Adrenal gland (tissue), 12 donors: Measurements from ENCODE around the gene DNAH8. TPM values are rescaled to one million over a fixed set of nuclear protein-coding genes. Genes with fewer than 3 reads are reported as not detected.

ENCODE experiments used
- DNase-seq, 7 donors: peaks; one replicate each; pipeline ENCODE4 v3.0.0-alpha.2; 2019 to 2020
- H3K27ac ChIP-seq, 5 donors: fragments of 200-600 bp; sonication (generic) in 4 of 5; 1 replicate in 3 of 5; 2 replicates in 2 of 5; pipeline versions ENCODE4 v1.5.1 to v1.8.0; 2016 to 2020; ENCODE audit warnings: mild to moderate bottlenecking in 1 of 5
- H3K27me3 ChIP-seq: fragments of 200-600 bp; 2 replicates; pipeline ENCODE4 v1.8.0; 2021
- H3K36me3 ChIP-seq, 2 donors: fragments of 200-600 bp; replicated peaks in 1 of 2; 1 replicate in 1 of 2; 2 replicates in 1 of 2; pipeline versions ENCODE4 v1.5.1 to v1.8.0; 2018 to 2022
- H3K4me1 ChIP-seq, 2 donors: fragments of 200-600 bp; replicated peaks in 1 of 2; 1 replicate in 1 of 2; 2 replicates in 1 of 2; pipeline versions ENCODE4 v1.5.1 to v1.8.0; 2018 to 2021
- H3K4me3 ChIP-seq, 4 donors: fragments of 200-600 bp; sonication (generic) in 3 of 4; one replicate each; pipeline ENCODE4 v1.5.1; 2016 to 2018
- H3K9me3 ChIP-seq, 3 donors: fragments of 200-600 bp; sonication (generic) in 1 of 3; replicated peaks in 1 of 3; 1 replicate in 2 of 3; 2 replicates in 1 of 3; pipeline versions ENCODE4 v1.5.1 to v1.8.0; 2016 to 2021
- POLR2A ChIP-seq, 2 donors: fragments of 450-650 bp; IDR thresholded peaks; one replicate each; pipeline ENCODE4 v1.6.1; 2017; ENCODE audit warnings: antibody characterized with exemption in 2 of 2, mild to moderate bottlenecking in 2 of 2, moderate library complexity in 1 of 2
- WGBS, 4 donors: extraction: QIAGEN DNeasy Blood & Tissue Kit in 2 of 4; methylation state at CpG; one replicate each; pipeline versions ENCODE4 v1.1.5 to v1.1.7; 2013 to 2017; 5-methylcytosine and 5-hydroxymethylcytosine counted together
- intact Hi-C, 2 donors: fragments of 100-400 bp; cut with DNase I; formaldehyde crosslinking; loops; one replicate each; pipeline versions ENCODE4 v1.14.1 to v1.15.0; 2022 to 2023
- polyA plus RNA-seq, 3 donors: library from polyadenylated mRNA; stranded (reverse); fragments of 200-250 nt in 2 of 3; fragments of 350-450 nt in 1 of 3; fragmentation: Illumina TruSeq in 1 of 3; extraction: RNeasy Lipid Tissue Mini Kit (QIAGEN cat#74804) in 1 of 3; gene quantifications; one replicate each; pipeline ENCODE4 v1.2.3, GENCODE V29; 2013 to 2014
- total RNA-seq, 9 donors: library from RNA; depleted of rRNA in 4 of 9; stranded (reverse); fragments of >200 nt in 4 of 9; fragments of 120-200 nt in 1 of 9; fragmentation: NEBNext Ultra II Directional in 1 of 9; extraction: Animal tissue kit (Norgen Biotek cat#: 25700) in 1 of 9; gene quantifications; one replicate each; pipeline versions ENCODE4 v1.1.0 to v1.2.4, GENCODE V29; 2013 to 2023
- TF ChIP-seq, protein P1 (sequence below), 6 experiments: fragments of 450-650 bp in 4 of 6; fragments of 200-600 bp in 2 of 6; sonication (generic) in 1 of 6; IDR thresholded peaks; 1 replicate in 5 of 6; 2 replicates in 1 of 6; pipeline versions ENCODE4 v1.5.1 to v1.8.0; 2016 to 2021; ENCODE audit warnings: antibody characterized with exemption in 6 of 6, mild to moderate bottlenecking in 2 of 6, moderate library complexity in 1 of 6
- donor health status: healthy with polysubstance abuse.
- donor health status: Bipolar disorder and iron deficiency.
- donor health status: DM: yes; HTN: yes; CAD: no.
- donor health status: DM: no; HTN: no; CAD: no.
- donor health status: DM: no; HTN: no; CAD: no.
- donor health status: DM: yes; HTN: yes; CAD: no.

Gene DNAH8
- total and polyA plus RNA-seq, 12 donors: under 0.01 to 0.02 TPM; not detected in 10

GRCh38 chr6:39053854-39054576, 338.9 kb downstream of the DNAH8 start:
- Histone ChIP-seq H3K9me3 (no peaks in the 10 kb centered on the region), H3K27me3 (peaks cover 3% of the 10 kb centered on the region), H3K36me3 (no peaks in the 10 kb centered on the region), H3K27ac (no peak overlapping the region), H3K4me1 (no peaks in the 10 kb centered on the region), H3K4me3 (no peak overlapping the region)
- DNase-seq: no peak
- TF ChIP-seq, protein P1, sequence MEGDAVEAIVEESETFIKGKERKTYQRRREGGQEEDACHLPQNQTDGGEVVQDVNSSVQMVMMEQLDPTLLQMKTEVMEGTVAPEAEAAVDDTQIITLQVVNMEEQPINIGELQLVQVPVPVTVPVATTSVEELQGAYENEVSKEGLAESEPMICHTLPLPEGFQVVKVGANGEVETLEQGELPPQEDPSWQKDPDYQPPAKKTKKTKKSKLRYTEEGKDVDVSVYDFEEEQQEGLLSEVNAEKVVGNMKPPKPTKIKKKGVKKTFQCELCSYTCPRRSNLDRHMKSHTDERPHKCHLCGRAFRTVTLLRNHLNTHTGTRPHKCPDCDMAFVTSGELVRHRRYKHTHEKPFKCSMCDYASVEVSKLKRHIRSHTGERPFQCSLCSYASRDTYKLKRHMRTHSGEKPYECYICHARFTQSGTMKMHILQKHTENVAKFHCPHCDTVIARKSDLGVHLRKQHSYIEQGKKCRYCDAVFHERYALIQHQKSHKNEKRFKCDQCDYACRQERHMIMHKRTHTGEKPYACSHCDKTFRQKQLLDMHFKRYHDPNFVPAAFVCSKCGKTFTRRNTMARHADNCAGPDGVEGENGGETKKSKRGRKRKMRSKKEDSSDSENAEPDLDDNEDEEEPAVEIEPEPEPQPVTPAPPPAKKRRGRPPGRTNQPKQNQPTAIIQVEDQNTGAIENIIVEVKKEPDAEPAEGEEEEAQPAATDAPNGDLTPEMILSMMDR (IDR thresholded peaks at IDR 0.05): no peak
- no peak for TF ChIP-seq POLR2A (IDR thresholded peaks at IDR 0.05)
- WGBS, 4 donors: 72 to 82% (median 75%) methylated on average over 7 to 9 of the region's 9 CpGs
- intact Hi-C loops: no loop called here

DNA sequence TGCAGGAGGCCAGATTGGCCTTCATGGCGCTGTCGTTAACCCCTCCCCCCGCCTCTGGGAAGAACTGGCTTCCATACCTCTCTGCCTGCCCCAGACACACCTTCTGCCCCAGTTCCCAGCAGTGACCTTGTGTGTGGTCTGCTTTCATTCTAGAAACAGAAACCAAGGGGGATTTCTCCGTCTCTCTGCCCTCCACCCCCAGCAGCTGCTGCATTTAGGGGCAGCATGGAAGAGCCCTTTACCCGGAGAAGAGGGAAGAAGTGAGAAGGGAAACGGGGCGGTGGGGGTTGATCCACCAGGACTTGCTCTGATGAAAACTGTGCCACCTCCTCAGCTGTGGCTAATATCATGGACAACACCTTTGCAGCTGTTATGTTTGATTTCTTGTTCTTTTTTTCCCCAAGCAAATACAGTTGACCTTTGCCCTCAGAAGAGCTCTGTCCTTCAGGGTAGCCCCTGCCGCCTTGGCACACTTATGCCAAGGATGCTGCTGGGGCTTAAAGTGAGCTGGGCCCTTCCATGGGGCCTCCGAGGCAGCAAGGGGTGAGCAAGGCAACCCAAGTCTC, 339.5 kb downstream of the DNAH8 start:
- intact Hi-C loops: no loop called here
- no peaks in the 10 kb centered on the region for H3K9me3 ChIP-seq
- 68 to 81% (median 72%) methylated on average over 9 of the region's 9 CpGs for WGBS, 4 donors
- no peak overlapping the region for H3K4me3 ChIP-seq
- no peaks in the 10 kb centered on the region for H3K4me1 ChIP-seq
- no peaks in the 10 kb centered on the region for H3K27me3 ChIP-seq
- TF ChIP-seq POLR2A (IDR thresholded peaks at IDR 0.05): no peak
- TF ChIP-seq, protein P1 (IDR thresholded peaks at IDR 0.05): no peak
- H3K36me3 ChIP-seq: no peaks in the 10 kb centered on the region
- DNase-seq: no peak
- no peak overlapping the region for H3K27ac ChIP-seq

GRCh38 chr6:39055661-39056060, 340.6 kb downstream of the DNAH8 start:
- Histone ChIP-seq H3K36me3 (no peaks in the 10 kb centered on the region), H3K9me3 (no peaks in the 10 kb centered on the region), H3K27me3 (no peaks in the 10 kb centered on the region), H3K4me3 (no peak overlapping the region), H3K4me1 (no peaks in the 10 kb centered on the region), H3K27ac (no peak overlapping the region)
- no peak for DNase-seq
- no peak for TF ChIP-seq POLR2A (IDR thresholded peaks at IDR 0.05)
- TF ChIP-seq, protein P1 (IDR thresholded peaks at IDR 0.05): no peak
- WGBS, 4 donors: 80 to 89% (median 87%) methylated on average over 6 to 7 of the region's 7 CpGs
- intact Hi-C loops: no loop called here

GRCh38 chr6:39056191-39056590, 341.1 kb downstream of the DNAH8 start:
- no peaks in the 10 kb centered on the region for H3K36me3 ChIP-seq
- WGBS, 4 donors: 90 to 95% (median 91%) methylated on average over 5 of the region's 5 CpGs
- H3K27me3 ChIP-seq: no peaks in the 10 kb centered on the region
- no peak overlapping the region for H3K27ac ChIP-seq
- intact Hi-C loops: no loop called here
- H3K9me3 ChIP-seq: no peaks in the 10 kb centered on the region
- TF ChIP-seq POLR2A (IDR thresholded peaks at IDR 0.05): no peak
- TF ChIP-seq, protein P1 (IDR thresholded peaks at IDR 0.05): no peak
- DNase-seq: no peak
- H3K4me1 ChIP-seq: no peaks in the 10 kb centered on the region
- no peak overlapping the region for H3K4me3 ChIP-seq
